Stimulated activated CD8-positive, alpha-beta memory T cell treated with anti-CD3 and anti-CD28 coated beads, Interleukin-2, amount 100 ng/mL, for 48 hours (primary cell): Measurements from ENCODE around the gene DPT.
"Not testable (repeated sequence)": the region's sequence is repeated elsewhere in the genome, so short reads cannot be mapped to it uniquely, and the experiment has no call there.

ENCODE experiments used
- DNase-seq, 2 donors: peaks; one replicate each; pipeline ENCODE4 v3.0.0-alpha.2; 2020; ENCODE audit warnings: low read depth in 2 of 2

Gene DPT

DNA sequence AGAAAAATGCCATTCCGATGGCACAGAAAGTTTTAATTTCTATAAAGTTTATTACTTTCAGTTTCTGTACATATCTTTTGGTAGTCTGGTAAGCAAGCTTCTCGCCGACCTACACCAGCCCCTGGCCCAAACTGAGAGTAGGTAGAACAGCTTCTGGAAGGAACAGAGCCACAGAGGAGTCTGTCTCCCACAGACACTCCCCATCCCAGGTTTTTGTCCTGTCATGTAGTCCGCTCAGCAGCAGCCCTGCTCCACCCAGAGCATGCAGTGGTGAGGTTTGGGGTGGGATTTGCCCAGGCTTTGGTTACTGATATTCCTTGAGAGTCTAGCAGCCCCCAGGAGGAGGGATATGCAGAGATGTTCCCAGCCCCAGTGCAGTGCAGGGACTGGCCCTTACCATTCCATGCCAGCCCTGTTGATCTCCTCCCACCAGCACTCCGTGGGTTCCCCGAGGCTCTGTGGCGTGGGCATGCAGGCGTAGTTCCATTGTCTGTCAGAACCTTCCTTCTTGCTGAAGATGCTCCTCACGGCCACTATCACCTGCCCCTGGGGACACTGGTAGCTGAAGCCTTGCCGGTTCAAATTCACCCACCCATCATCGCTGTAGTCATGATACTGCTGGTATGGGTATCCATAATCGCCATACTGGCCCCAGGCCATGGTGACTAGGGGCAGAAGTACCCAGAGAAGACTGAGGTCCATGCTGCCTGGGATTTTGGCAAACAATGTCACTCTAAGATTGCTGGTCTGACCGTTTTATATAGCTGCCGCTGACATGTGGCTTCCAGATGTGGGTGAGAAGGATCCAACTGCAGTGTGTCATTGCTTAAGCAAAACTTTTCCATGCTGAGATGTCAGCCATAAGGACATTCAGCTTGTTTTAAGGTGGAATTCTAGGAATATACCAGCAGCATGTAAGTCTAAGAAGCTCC lies at the start of gene DPT:
TSS of gene DPT (minus strand) at position 734 of the 932 bp plus-strand sequence. CDS start at position 702, 32 bp downstream.
- no peak for DNase-seq

GRCh38 chr1:168775366-168775765 lies 46.4 kb upstream of the DPT start:
- DNase-seq = no peak

GRCh38 chr1:168774241-168774640 lies 45.2 kb upstream of the DPT start:
- DNase-seq = no peak

GRCh38 chr1:168772428-168773060 lies 43.5 kb upstream of the DPT start:
- DNase-seq = no peak

GRCh38 chr1:168771104-168771630 lies 42.2 kb upstream of the DPT start:
- no peak for DNase-seq

DNA sequence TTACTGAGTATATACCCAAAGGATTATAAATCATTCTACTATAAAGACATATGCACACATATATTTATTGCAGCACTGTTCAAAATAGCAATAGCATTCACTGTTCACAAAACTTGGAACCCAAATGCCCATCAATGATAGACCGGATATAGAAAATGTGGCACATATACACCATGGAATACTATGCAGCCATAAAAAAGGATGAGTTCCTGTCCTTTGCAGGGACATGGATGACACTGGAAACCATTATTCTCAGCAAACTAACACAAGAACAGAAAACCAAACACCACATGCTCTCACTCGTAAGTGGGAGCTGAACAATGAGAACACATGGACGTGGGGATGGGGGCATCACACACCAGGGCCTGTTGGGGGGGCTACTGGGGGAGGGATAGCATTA lies 40.9 kb upstream of the DPT start:
- not testable (repeated sequence) for DNase-seq

DNA sequence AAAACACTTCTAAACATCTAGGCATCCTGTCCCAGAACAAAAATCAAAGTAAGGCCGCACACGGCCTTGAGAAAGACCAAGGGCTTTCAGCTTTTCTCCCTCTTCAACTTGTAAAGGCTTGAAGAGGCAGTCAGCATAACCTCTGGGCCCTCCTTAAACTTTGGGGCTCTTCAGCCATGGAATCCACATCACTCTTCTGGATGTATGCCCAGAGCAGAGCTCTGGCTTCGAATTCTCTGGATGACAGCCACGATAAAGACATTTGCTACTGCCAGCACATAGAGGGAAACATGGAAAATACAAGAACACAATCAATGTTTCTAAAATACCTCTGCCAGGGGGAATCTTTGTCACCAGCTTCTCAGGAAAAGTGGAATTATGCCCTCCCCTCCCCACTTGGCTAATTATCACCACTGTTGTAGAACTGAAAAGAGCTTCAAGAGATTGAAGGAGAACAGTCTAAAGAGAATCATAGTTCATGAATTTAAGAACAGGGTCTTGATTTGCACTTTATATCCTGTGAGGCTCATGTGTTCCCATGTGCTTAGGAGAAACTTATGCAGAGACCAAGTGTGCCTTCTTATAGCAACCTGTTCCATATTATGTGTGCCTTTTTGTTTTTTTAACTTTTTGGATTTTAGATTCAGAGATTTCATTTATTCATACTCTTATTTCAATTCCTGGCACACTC lies 39.0 kb upstream of the DPT start:
- DNase-seq = no peak

DNA sequence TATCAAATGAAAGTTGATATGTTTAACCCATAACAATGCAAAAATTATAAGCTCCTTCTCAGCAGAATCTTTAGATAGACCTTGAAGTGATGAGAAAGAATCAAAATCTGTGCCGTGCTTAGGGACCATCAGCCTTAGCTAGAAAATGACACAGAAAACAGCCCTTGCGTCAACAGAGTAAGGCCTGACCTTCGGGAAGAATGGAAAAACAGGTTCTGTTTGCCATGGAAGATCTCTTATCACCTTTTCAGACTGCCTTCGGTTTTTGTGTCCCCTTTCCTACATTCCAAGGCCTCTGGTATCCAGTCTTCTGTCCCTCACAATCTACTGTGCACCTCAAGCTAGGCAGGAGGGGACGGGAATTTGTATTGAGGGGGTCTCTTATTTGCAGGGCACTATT lies 37.6 kb upstream of the DPT start:
- DNase-seq = no peak

DNA sequence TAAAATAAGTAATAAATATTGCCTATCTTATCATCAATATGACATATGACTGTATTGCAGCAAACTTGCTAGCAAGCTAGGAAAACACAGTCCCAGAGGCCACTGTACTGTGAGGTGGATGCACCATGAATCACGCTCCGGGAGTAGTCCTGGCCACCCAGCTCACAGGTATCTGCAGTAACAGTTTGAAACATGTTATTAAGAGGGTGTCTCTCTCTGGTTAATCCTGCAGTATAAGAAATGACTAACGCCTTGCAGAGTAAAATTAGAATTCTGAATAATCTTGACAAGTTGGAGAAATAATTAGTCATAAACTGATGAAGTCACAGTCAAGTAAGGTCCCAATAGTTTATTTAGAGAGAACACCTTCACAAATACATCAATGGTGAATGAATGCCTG lies 34.0 kb upstream of the DPT start:
- no peak for DNase-seq

DNA sequence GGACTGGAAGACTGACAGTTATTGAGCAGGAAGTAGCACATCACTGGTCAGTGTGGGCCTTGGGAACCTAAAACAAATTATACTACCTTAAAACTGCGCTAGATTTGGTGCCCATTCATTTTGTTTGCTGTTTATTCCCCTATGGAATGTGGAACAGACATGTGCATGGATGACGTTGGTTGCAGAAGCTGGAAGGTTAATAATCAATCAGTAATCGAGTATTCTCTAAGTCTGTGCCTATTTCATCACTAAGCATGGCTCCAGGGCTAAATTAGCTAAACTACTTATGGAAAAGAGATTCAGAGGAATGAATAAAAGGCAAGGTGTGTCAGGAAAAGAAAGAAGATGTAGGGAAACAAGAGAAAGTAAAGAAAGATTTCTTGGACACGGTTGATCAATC lies 33.5 kb upstream of the DPT start:
- DNase-seq = no peak

DNA sequence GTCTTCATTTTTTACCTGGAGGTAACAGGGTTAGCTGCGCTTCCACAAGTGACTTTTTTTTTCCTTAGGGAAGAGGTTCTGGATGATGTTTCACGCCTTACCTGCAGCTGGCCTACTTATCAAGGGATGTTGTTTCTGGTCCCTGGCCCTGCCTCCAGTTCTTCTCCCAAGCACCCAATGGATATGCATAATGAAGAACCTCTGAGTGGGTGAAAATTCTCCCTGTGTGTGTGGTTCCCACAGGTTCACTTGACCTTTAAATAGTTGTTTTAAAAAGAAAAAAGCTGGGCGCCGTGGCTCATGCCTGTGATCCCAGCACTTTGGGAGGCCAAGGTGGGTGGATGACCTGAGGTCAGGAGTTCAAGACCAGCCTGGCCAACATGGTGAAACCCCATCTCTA lies 31.8 kb upstream of the DPT start:
- DNase-seq = no peak

DNA sequence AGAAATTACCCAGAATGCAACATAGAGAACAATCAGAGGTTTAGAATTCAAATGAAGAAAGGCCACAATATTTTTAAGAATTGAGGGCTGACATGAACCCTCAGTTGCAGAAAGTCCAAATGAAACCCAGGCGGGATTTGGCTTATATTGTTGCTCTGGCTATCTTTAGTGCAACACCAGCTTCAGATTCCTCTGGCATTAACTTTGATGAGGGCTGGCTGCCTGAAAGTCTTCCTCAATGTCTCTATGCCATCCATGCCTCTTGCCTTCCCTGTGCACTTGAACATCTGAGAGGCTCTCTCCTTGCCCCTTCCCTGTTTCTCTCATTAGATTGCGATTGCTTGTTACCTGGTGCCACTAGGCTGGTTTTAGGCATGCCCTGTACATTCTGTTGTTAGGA lies 31.2 kb upstream of the DPT start:
- no peak for DNase-seq

DNA sequence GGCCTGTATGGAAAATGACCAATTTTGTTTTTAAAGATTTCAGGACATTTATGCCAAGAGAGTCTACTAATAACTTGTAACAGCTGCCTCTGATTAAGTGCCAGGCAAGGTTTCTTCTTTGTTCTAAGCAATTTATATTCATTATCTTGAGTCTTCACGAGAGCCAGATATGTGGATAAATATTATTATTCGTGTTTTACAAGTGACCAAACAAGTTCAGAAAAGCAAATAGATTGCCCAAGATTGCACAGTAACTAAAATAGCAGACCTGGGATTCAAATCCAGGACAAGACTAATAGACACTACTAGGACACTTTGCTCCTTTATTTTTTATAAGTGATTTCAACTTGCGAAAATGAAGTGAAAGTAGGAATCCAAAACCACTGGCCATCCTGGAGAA lies 30.1 kb upstream of the DPT start:
- DNase-seq = no peak

GRCh38 chr1:168758503-168758902 lies 29.5 kb upstream of the DPT start:
- DNase-seq = no peak

GRCh38 chr1:168755800-168756418 lies 26.9 kb upstream of the DPT start:
- DNase-seq = no peak

- no peak for DNase-seq
These were observed 23.3 kb upstream of the DPT start for GRCh38 chr1:168752171-168752832.

DNA sequence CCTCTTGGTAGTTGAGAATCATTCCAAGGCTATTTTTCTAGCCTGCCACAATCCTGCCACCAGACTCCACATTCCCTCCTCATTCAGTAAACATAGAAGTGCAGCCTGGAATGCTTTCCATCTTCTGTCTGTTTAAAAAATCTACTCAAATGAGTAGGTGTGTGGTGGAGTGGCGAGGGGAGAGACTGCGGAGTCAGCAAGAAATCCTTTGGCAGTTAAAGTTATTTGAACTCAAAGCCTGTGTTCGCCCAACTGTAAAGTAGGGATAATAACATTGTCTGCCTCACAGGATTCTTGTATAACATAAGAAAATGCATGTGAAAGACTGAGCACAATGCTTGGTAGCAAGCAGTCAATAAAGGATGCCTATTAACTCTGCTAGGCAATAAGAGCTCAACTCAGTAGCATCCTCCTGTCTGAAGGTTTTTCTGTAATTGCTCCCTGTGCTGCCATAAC lies 22.2 kb upstream of the DPT start:
- no peak for DNase-seq

- DNase-seq = no peak
These were observed 14.1 kb upstream of the DPT start for GRCh38 chr1:168742994-168743650.

DNA sequence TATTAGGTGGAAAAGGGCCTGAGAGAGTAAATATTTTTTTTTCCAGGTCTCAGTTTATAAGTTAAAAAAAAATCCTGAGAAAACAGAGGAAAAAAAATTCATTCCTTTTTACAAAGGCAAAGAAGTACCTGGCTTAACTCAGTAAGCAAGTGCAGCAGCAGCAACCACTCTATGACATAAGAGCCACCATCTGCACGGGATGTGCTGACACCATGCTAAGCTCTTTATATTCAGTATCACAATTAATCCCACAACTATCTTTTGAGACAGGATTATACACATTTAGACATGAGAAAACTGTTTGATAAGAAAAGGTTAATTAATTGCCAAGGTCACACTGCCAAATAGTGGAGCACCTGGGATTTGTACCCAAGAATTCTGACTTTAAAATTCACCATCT lies 13.4 kb upstream of the DPT start:
- DNase-seq = no peak

- DNase-seq = no peak
These were observed 10.9 kb upstream of the DPT start for GRCh38 chr1:168739908-168740307.

- DNase-seq = no peak
These were observed 7.5 kb upstream of the DPT start for GRCh38 chr1:168736520-168736919.
